Putamen (tissue), 1 donor: ENCODE measurements around the gene DUS4L.

ENCODE experiments used
- DNase-seq: peaks from one replicate; pipeline ENCODE4 v3.0.0-alpha.2; 2016; ENCODE audit warnings: low spot score

DUS4L gene

DNA sequence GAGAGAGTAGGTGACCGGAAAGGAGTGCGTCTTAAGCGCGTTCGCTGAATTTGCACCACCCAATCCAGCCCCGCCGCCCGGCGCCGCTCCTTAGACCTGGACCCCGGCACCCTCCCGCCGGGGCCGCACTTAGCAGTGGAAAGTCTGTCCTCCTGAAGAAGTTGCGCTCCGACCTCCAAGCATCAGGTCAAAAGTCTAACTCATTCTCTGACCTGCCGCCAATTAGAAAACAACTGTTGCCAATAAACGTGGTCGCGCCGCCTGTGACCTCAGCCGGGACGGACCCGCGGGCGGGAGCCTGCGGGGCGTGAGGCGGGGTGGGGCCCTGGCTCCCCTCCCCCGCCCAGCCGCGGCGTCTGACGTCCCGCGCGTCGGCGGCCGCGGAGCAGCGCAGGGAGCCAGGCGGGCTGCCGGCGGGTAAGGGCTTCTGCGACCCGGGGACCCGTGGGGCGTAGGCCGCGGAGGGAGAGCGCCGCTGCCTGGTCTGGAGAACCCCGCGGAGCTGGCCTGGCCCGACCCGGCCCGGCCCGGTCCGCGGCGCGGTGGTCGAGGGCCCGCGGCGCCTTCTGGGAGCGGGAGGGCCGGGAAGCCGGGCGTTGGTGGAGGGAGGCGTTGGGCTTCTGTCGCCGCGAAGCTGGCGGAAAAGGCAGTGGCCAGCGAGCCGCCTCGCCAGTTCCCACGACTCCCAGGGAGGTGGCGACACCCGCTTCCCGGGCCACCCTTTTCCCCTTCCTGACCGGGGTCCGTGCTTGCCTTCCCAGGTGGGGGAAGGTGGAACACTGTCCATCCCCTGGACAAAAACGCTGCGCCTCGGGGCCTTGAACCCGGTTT is 16.3 kb downstream of the DUS4L start, which contains the start of gene BCAP29:
TSS of gene BCAP29 (plus strand) at position 362 of the 831 bp plus-strand sequence. CDS start 527 bp downstream, outside the sequence.
- DNase-seq = peak; percentile 73

DNA sequence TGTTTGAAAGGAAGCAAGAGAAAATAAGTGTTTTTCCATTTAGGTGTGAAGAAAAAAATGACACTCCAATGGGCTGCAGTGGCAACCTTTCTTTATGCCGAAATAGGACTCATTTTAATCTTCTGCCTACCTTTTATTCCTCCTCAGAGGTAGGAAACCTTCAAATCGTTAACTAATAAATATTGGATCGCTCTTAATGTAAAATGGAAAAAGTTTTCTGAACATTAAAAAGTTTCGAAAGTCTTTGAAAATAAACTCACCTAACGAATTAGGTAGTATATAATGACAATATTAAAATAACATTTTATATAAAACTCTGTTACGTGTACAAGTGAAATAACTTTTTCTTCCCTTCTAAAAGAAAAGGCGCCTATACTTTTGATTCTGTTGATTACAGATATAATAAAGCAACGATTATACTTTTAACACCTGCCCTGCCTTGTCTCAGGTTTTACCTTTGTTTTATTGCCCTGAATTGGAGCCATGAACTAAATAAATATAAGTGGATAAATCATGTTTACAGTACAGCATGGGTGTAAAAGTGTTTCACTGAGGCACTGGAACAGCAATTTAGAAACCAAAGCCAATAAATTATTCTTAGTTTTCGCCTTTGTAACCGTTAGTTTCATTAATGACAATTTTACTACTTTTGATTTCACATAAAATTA is 17.1 kb downstream of the DUS4L start:
- no peak for DNase-seq

DNA sequence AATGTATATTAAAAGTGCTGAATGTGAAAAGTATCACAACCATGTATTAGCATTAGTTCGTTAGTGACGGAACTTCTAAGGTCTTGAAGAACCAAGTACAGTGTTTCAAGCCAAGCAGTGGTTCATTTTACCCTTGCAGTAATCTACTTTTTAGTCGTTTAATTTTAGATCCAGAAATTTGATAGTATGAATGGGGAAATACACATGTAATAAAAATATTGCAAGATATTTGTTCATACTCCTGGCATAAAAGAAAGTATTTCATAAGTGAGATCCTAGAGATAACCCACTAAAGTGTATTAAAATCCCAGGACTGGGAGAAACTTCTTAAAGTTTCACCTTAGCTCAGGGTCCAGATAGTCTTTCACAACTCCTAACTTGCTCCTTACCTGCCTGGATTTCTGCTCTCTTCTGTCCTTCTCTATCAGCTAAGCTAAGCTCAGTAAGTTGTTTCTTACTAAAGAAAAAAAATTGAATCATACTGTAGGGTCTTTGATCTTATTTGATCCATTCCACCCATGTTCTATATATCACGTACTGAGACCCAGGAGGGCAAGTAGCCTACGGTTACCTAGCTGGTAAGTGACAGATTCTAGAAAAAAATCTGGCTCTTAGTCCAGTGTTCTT is 17.7 kb downstream of the DUS4L start:
- DNase-seq = no peak

DNA sequence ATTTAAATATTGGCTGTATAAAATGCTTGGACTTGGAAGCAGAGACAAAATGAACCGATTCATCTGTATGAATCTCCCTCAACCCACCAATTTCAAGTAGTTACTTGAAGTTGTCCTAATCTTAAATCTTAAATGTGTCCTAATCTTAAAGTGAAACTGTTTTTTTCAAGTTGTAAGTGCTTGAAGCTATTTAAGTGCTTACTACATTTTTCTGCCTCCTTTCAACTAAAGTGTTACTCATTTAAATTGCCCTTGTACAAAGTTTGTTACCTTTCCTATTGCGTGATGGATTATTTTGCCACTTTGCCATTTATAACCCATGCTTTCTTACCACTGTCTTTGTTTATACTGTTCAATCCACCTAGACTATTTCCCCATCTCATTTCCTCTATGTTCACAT is 19.1 kb downstream of the DUS4L start:
- DNase-seq = no peak

DNA sequence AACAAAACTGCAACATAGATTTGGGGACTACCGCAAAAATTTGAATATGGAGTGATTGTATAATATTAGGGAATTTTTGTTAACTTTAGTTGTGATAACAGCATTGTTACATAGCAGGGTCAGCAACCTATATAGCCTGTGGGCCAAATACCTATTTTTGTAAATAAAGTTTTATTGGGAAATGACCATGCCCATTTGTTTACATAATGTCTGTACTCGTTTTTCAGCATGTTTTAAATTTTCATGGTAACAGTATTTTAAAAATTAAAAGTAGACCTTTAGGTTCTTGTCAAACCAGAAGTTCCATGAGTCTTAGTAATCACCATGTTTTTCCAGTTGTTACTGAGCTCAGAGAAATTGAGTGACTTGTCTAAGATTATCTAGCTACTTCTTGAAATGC is 20.9 kb downstream of the DUS4L start:
- no peak for DNase-seq

DNA sequence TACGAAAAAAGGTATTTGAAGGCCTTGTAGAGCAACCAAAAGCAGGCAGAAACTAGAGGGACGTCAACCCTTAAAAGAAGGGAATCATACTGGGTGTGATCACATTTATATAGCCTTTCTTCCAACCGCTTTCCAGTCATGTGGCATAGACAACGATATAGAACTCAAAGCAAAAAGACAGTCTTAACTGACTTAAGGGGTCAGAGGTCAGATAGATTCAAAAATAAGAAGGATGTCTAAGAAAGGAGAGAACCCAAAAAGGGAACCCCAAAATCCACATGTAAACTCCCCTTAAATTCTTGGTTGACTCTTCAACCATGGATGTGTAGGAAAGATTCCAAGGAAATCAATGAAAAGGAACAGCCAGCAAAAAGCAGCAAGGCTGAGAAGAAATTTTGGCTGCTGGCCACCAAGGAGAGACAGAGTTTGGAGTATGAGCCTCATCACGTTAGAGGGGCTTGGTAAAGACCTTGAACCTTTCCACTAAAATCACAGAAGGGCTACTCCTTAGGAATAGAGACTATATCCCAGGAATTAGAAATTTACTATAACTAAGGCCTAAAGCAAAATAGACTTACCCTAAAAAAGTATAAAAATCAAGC is 24.9 kb downstream of the DUS4L start:
- DNase-seq = no peak

DNA sequence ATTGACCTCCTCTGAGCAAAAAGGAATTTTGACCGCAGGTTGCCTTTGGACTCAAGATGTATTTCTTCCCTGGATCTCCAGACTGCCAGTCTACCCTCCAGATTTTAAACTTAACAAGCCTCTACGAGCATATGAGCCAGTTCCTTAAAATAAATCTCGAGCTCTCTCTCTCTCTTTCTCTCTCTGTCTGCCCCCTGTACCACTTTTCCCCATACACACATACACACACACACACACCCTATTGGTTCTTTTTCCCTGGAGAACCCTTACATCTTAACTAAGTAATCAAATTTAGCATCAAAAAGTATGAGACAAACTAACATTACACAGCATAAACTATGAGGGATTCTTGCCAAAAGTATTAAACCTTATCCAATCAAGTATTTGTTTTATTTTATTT is 27.6 kb downstream of the DUS4L start:
- no peak for DNase-seq

DNA sequence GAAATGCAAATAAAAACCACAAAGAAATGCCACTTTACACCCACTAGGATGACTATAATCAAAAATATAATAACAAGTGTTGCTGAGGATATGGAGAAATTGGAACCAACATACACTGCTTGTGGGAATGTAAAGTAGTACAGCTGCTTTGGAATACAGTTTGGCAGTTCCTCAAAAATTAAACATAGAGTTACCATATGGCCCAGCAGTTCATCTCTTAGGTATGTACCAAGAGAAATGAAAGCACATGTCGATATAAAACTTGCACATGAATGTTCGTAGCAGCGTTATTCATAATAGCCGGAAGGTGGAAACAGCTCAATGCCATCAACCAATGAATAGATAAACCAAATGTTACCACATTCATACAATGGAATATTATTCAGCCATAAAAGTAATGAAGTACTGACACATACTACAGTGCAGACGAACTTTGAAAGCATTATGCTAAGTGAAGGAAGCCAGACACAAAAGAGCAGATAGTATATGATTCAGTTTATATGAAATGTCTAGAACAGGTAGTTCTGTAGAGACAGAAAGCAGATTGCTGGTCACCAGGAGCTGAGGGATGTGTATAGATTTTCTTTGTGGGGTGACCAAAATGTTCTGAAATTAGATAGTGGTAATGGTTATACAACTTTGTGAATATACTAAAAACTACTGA is 28.7 kb downstream of the DUS4L start:
- no peak for DNase-seq

DNA sequence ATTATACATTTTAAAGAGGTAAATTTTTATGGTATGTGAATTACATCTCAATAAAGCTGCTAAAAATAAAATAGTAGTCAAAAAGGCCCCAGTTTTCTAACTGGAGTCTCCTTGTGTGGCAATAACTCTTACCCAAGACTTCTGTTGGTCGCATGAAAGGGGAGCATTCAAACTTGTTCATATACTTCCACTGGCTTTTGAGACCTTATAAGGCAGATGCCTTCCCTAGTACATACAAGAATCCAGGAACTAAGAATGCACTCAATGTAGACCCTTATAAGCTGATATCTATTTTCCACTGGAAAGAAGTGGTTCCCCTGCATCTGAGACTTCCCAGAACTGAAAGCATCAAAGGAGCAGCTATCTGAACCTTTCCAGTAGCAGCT is 29.2 kb downstream of the DUS4L start:
- no peak for DNase-seq

DNA sequence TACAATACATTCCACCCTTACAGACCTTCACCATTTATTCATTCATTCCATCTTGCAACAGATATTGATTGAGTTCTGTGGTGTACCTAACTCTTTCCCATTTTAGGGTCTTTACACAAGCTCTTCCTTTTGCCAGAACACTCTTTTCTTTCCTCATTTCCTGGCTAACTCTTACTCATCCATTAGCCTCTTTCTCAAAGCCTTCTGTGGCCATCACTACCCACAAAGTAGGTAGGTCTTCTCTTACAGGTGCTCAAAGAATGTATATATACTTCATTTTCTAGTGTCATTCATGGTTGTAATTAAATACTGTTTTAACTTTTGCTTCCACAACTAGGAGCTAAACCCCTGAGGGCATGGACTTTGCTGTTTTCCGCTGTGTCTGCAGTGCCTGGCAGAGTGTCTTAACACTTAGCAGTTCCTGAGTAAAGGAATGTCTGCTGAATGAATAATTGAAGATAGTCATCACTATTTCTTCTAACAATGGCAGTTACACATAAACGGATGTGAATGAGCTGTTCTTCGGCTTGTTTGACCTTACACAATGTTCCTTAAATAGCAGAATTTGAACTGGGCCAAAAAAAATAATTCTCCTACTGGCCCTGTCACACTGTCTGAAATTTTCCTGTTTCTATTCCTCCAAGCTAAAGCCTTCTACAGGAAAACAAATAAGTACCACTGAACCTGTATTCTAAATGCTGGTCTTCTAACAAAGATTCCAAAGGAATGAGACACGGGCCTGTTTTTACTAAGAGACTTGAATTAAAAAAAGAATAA is 31.4 kb downstream of the DUS4L start:
- no peak for DNase-seq

DNA sequence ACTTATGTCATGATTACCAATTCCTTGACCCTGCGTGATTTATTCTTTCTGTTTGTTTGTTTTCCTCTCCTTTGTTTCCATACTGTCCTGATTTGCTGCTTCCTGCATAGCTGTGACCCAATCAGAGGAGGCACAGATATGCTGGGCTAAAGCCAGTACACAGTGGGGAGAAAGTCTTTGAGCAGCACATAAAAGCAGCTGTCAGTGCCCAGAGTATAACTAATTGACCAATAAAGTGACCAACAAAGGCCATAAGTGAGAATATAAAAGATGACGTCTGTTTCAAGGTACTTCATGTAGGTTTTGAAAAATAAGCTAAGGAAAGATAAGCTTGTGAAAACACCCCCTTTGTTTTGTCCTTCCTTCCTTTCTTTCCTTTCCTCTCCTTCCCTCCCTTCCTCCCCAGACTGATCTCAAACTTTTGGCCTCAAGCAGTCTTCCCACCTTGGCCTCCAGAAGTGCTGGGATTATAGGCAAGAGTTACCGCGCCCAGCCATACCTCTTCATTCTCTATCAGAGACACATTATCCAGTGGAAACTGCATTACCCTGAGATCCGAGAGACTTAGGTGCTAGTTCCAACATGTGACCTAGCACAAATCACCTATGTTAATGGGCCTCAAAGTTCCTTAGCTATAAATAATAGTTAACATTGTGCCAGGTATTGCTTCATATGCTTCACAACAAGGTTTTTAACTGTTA is 33.3 kb downstream of the DUS4L start:
- DNase-seq = no peak

DNA sequence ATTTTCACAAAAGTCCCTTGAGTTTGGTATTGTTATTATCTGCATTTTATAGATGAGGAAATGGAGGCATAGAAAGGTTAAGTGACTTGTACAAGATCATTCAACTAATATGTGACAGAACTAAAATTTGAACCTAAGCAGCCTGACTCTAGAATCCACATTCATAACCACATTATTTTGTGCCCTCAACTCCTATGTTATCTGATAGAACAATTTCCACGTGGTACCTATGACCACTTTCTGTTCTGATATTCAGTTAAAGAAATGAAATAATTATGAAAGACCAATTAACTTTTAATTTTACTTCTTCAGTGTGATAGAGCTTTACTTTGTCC is 33.8 kb downstream of the DUS4L start:
- no peak for DNase-seq

DNA sequence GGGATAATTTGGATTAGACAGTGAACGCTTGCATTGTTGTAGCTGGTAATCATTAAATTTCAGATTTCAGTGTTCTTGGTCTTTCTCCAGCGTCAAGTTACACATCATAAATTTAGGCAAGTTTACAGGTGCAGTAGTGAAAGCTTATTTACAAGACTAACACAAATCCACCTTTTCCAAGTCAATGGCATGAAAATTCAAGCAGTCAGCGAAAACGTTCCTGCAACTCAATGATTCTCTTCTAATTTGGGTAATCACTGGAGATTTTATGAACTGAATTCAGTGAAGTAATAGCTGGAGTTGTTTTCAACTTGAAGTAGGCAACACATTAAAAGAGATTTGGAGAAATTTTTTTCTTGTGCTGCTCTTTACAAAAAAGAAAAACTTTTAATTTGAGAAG is 34.2 kb downstream of the DUS4L start:
- DNase-seq = no peak

DNA sequence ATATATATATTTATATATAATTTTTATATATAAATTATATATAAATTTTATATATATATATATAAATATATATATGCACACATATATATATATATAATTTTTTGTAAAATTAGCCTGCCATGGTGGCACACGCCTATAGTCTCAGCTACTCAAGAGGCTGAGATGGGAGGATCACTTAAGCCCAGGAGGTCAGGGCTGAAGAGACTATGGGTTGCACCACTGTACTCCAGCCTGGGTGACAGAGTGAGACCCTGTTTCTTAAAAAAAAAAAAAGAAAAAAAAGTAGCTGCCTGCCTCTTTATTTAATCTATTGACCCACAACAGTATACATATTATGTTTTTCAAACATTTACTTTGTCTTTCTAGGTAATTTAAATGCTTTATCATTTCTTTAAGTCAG is 35.5 kb downstream of the DUS4L start:
- no peak for DNase-seq

DNA sequence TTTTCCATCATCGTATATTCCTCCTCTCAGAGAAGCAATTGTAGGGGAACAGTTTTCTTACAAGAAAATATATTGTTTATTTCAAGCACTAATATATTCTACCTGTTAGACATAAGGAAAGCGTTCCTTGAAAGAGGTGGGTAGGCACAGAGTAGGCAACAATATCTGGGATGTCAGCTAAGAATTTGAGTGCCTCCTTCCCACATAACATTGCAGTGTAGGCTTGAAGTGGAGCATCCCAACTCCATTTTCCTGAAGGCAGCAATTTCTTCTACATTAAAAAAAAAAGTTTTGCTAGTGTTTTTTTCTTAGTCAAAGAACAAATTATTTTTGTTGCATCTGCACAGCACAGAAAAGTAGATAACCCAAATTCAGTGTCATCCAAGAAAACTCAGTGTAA is 37.0 kb downstream of the DUS4L start:
- DNase-seq = peak; percentile 32

DNA sequence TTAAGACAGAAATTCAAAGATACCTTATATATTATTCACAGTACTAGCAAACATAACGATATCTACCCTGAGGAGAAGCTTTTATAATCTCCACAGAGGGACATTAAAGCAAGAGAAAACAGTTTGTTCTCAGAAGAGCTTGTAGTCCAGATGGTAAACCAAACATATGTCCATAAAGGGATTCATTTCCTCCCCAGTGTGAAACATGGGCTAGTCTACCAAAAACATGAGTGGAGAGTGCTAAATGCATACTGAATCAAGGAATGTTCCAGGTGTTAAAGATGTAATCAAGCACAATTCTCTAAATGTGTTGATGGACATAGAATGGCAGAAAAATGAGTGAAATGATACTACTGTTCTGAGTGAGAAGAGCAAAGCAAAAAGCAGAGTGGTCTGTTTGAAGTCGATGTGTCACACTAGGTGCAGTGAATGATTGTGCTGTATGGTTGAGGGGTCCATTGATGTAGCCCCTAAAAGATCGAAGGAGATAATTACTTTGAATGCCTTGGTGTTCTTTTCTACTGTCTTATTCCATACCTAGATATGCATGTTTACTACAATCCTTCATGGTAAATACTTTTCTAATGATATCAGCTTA is 41.5 kb downstream of the DUS4L start:
- no peak for DNase-seq

DNA sequence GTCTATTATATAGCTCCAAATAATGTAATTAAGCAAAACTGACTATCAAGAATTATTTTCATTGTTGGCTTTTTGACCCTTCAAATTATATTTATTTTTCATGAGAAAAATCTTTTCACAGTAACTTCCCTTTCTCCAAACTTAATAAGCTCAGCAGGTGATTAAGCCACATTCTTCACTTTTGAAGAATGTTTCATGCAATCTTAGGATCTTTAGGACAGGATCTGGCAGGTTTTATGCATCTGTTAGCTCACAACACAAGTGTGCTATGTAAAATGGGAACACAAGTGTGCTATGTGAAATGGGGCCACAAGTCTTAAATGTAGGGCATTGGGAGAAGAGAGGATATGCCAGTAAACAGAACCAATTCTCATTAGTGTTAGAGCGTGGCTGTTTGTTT is 42.5 kb downstream of the DUS4L start:
- no peak for DNase-seq

DNA sequence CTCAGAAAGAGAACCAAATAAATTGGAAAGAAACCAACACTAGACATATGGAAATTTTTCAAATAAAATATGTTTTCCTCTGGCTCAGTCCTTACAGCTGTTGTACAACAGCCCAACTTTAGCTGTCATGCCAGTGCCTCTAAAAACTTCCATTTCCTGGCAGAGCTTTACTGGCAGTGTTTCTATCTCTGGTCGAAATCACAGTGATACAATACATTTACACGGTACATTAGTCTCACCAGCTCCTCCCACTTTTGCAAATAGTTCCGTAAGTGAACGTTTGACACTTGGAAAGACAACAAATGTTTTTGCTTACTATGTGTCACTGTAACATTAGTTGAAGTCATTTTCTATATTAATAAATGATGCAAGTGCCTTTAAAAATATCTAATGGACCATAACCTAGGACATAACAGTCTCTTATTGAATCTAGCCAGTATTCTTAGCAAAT is 46.1 kb downstream of the DUS4L start:
- no peak for DNase-seq

DNA sequence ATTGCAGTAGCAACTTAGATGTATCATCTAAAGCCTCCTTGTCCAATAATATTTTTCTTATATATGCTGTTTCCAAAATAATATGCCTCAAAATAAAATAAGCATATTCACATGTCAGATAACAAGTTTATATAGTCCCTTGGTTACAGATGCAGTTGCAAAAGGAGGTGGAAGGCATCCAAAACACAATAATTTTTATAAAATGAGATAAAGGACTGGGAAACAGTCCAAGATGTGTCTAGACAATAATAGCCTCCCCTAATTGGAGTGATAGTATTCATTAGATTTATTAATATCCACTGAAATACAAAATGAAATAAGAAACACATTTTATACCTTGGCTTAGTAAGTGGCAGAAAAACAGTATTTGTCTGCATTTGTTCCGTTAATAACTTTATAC is 46.6 kb downstream of the DUS4L start:
- no peak for DNase-seq

DNA sequence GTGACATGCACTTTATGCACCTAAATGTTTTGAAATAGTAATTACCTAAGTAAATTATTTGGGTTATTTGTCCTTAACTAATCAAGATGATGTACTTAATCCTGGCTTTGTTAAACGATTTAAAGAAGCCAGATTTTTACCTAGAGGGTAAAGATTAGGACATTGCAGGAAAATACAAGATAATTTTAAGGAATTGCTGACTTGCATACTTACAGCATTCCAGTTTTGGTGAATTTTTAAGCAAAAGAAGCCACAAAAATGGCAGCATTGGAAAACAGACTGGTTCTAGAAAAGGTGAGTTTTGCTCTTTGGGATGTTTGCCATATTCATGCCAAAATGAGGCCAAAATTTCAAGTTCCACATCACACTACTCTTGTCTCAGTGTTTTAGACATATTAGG is 49.7 kb downstream of the DUS4L start:
- no peak for DNase-seq
